SK-N-MC (cell line): ENCODE results near the gene NSD1.

Experiments
- EZH2 ChIP-seq: fragments of 200-600 bp; sonication (generic); IDR thresholded peaks from one replicate; pipeline ENCODE4 v1.6.1; 2017; ENCODE audit warnings: antibody characterized with exemption
- FOXP2 ChIP-seq: optimal IDR thresholded peaks from 2 replicates; pipeline ENCODE3; 2011; ENCODE audit warnings: mild to moderate bottlenecking, moderate library complexity; ENCODE audit not compliant: insufficient read depth; ENCODE audit errors: extremely low read length, control extremely low read depth
- POLR2AphosphoS5 ChIP-seq: IDR thresholded peaks from 2 replicates; pipeline ENCODE4 v1.6.1; 2012; ENCODE audit warnings: mild to moderate bottlenecking, low read depth, low read length, borderline replicate concordance

GRCh38 chr5:177233802-177234201 lies 100.2 kb downstream of the NSD1 start:
- no peak for TF ChIP-seq POLR2AphosphoS5
- no peak for TF ChIP-seq EZH2
- no peak for TF ChIP-seq FOXP2
